ENCODE results near the gene TTC31.

Gene TTC31

DNA sequence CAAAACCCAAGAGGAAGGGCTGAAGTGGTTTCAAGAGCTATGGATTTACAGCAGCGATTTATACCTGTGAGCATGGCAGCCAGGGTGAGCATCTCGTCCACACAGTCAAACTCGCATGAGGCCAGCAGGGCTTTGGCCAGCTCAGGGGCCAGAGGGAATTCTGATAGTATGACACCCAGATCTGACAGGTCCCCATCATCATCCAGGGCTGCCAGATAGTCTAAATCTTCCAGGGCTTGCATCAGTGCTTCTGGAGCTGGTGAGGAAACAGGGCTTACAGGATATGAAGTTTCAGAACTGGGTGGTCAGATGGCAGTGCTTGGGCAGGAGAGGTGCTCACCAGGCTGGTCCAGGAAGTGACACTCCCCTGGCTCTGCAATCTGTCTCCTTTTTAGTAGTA lies 39.6 kb downstream of the TTC31 start:
- peaks cover 16% of the 10 kb centered on the region for H3K27me3 ChIP-seq (ENCODE audit: control insufficient read depth, insufficient read depth, low read length)
- no peak overlapping the region for H3K9ac ChIP-seq (ENCODE audit: low read length)
- no peak overlapping the region for H3K4me3 ChIP-seq (ENCODE audit: low read length)
- H3K27ac ChIP-seq (ENCODE audit: low read depth, low read length) = no peak overlapping the region
- no peaks in the 10 kb centered on the region for H3K4me1 ChIP-seq (ENCODE audit: control insufficient read depth, insufficient read depth, low read length)
- H3K36me3 ChIP-seq (ENCODE audit: control insufficient read depth, insufficient read depth, low read length) = peaks cover 16% of the 10 kb centered on the region

DNA sequence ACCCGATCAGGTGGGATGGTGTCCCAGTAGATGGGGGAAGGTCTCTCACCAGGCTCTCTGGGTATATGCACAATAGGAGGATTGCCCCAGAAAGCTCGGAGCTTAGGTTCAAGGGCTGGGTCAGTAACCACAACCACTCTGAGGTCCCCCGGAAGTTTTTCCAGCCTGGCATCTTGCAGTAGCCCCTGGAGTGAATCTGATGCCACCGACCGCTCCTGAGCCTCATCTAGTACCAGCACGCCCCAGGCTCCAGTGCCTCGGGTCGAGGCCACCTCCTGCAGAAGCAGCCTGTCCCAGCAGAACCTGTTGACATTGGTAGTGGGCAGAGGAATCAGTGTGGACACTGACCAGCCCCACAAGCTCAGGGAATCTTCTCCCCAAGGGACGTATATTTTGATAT lies 41.1 kb downstream of the TTC31 start:
- Histone ChIP-seq H3K4me3 (ENCODE audit: low read length) (no peak overlapping the region), H3K27me3 (ENCODE audit: control insufficient read depth, insufficient read depth, low read length) (peaks cover 11% of the 10 kb centered on the region), H3K9ac (ENCODE audit: low read length) (no peak overlapping the region), H3K36me3 (ENCODE audit: control insufficient read depth, insufficient read depth, low read length) (peaks cover 22% of the 10 kb centered on the region), H3K27ac (ENCODE audit: low read depth, low read length) (no peak overlapping the region), H3K4me1 (ENCODE audit: control insufficient read depth, insufficient read depth, low read length) (peaks cover 8% of the 10 kb centered on the region)

DNA sequence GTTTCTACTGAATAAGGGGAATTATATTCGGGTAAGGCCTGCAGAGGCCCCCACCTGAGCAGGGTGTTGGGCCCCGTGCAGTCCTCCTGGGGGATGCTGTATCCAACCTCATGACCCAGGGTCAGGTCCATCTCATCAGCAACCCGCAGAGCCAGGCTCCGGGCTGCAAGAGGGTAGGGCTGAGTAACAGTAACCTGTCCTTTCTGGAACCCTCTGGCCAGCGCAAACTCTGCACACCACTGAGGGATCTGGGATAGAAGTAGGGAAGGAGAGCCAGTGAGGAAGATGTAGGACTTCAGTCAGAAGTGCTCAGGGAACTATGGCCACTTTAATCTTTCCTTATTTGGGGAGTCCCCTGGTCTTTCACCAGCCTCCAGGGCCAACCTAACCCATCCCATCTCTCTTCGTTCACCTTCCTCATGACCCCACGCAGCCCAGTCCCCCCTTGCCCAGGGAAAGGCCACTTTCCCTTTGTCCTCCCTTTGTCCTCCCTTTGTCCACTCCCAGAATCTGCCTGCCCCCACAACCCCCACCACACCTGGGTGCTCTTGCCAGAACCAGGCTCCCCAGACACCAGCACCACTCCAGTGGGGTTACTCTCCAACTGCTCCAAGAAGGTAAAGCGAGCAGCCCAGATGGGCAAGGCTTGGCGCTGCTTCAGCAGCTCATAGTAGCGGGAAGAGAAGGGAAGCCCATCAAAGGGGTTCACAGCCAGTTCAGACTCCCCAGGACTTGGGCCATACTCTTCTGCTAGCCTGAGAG lies 42.3 kb downstream of the TTC31 start:
- H3K27me3 ChIP-seq (ENCODE audit: control insufficient read depth, insufficient read depth, low read length) = peaks cover under 1% of the 10 kb centered on the region
- H3K36me3 ChIP-seq (ENCODE audit: control insufficient read depth, insufficient read depth, low read length) = peaks cover 22% of the 10 kb centered on the region
- no peak overlapping the region for H3K9ac ChIP-seq (ENCODE audit: low read length)
- no peak overlapping the region for H3K27ac ChIP-seq (ENCODE audit: low read depth, low read length)
- H3K4me3 ChIP-seq (ENCODE audit: low read length) = peak overlapping the region; percentile 29
- H3K4me1 ChIP-seq (ENCODE audit: control insufficient read depth, insufficient read depth, low read length) = peaks cover 8% of the 10 kb centered on the region

DNA sequence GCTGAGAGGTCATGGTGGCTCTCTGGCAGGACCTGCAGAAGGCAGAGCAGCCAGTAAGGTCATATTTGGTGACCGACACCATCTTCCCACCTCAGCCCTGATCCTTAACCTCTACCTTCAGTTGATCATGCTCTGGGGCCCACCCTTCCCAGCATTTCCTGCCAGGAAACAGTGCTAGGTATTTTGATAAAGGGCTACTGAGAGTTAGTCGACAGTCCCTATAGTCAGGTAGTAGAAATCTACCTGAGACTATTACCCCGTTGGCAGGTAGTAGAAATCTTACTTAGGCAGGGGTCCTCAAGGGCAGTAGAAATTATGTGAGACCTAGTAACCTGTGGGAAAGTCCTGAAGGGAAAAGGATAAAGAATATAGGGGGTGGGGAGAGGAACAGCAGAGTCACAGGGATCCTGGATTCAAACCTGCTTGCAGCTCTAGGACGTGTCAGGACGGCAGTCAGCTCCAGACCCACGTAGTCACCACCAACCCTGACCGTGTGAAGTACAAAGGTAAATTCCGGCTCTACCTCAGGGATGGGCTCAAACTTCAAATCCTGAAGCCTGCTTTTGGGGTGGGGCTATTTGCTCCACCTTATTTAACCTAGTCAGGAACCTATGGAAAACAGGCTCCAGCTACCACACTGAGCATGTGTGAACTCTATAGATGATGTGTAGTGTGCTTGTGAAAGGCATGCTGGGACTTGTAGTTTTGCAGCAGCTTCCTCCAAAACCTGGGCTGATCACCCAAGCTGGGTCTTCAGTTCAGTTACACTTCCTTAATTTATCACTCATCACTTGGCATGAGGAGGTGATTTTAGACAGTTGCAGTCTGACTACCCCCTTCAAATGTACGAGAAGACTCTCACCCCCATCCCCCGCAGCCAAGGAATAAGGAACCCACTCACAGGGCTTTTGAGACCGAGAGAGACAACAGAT lies 43.1 kb downstream of the TTC31 start, which contains the start of gene DQX1:
TSS of gene DQX1 (minus strand) at position 515 of the 932 bp plus-strand sequence. CDS start at position 13, 502 bp downstream.
- no peak within 1 kb of the TSS for H3K27ac ChIP-seq (ENCODE audit: low read depth, low read length)
- H3K36me3 ChIP-seq (ENCODE audit: control insufficient read depth, insufficient read depth, low read length) = peaks cover 22% of the 10 kb centered on the region
- no peaks in the 10 kb centered on the region for H3K27me3 ChIP-seq (ENCODE audit: control insufficient read depth, insufficient read depth, low read length)
- peak within 1 kb of the TSS; percentile 29 for H3K4me3 ChIP-seq (ENCODE audit: low read length)
- H3K9ac ChIP-seq (ENCODE audit: low read length) = no peak within 1 kb of the TSS
- H3K4me1 ChIP-seq (ENCODE audit: control insufficient read depth, insufficient read depth, low read length) = peaks cover 12% of the 10 kb centered on the region

DNA sequence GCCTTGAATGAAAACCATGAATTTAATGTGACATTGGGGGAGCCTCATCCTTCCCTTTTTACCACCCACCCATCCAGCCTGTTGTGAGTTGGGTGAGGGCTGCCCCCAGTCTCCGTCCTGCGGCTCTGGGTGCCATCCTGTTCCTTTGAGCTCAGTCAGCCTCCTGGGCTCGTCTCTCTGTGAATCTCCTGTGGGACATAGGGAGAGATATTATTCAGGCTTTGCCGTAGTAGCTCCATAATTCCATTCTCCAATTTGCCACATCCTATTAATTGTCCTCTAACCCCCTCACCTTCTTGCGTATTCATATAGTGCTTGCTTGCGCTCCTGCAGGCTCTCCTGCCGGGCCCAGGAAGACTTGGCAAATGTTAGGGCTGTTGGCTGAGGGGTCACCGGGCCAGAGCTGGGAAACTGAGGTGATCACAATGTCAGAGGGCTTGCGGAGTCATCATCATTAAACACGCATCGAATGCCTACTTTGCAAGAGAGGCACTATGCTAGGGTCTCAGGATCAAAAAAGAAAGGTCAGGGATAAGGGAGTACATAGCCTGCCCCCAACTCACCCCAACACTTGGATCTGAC lies 43.9 kb downstream of the TTC31 start:
- H3K27me3 ChIP-seq (ENCODE audit: control insufficient read depth, insufficient read depth, low read length) = no peaks in the 10 kb centered on the region
- no peak overlapping the region for H3K9ac ChIP-seq (ENCODE audit: low read length)
- H3K4me1 ChIP-seq (ENCODE audit: control insufficient read depth, insufficient read depth, low read length) = peaks cover 16% of the 10 kb centered on the region
- peaks cover 22% of the 10 kb centered on the region for H3K36me3 ChIP-seq (ENCODE audit: control insufficient read depth, insufficient read depth, low read length)
- H3K4me3 ChIP-seq (ENCODE audit: low read length) = no peak overlapping the region
- H3K27ac ChIP-seq (ENCODE audit: low read depth, low read length) = no peak overlapping the region

DNA sequence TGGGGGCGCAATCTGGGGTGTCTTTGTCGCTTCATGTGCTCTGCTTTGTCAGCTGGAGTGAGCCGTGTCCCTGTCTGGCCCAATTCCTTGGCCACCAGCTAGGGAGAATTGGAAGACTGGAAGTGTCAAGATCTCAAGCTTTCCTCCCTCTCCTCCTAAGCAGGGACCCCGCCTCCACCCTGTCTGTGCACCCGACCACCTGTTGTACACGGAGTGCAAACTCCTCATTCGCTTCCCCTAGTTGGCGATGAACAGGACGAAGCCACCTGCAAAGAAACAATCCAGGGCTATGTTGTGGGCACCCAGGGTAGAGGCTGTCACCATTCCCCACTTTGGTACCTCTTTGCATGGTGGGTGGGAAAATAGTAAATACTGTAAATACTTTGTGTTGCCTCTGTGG lies 44.9 kb downstream of the TTC31 start:
- H3K27ac ChIP-seq (ENCODE audit: low read depth, low read length) = no peak overlapping the region
- H3K36me3 ChIP-seq (ENCODE audit: control insufficient read depth, insufficient read depth, low read length) = peaks cover 25% of the 10 kb centered on the region
- no peak overlapping the region for H3K9ac ChIP-seq (ENCODE audit: low read length)
- no peaks in the 10 kb centered on the region for H3K27me3 ChIP-seq (ENCODE audit: control insufficient read depth, insufficient read depth, low read length)
- H3K4me3 ChIP-seq (ENCODE audit: low read length) = no peak overlapping the region
- H3K4me1 ChIP-seq (ENCODE audit: control insufficient read depth, insufficient read depth, low read length) = peaks cover 16% of the 10 kb centered on the region

DNA sequence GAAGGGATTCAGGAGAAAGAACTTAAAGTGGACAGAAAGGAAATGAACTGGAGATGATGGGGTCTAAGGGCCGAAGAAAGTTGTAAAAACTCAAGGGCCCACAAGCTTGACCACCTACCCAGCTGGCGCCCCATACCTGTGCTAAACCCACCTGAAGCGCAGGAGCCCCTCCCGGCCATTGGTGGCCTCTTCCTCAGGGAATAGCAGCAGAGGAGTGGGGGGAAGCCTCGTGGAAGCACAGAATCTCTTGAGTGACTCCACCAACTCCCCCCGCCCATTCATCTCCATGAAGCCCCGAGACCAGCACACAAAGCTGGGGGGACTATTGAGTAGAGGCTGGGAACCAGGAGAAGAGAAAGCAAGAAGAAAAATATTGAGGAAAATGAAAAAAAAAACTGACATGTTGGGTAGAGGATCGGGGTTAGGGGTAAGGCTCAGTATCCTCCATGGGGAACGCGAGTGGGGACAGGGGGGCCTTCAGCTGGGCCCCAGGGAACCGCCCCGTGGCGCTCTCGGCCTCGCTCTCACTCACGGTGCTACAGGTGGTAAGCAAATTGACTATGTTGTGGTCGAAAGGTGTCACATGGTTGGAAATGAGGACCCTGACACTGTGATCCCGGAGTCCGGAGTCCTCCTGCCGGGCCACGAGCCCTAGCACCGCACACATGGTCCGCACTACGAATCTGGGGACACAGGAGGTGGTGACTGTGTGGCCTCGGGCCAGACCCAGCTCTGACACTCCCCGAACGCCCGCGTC lies 45.9 kb downstream of the TTC31 start:
- peak overlapping the region; percentile 90 for H3K27ac ChIP-seq (ENCODE audit: low read depth, low read length)
- peak overlapping the region; percentile 98 for H3K4me3 ChIP-seq (ENCODE audit: low read length)
- peak overlapping the region; percentile 96 for H3K9ac ChIP-seq (ENCODE audit: low read length)
- peaks cover 25% of the 10 kb centered on the region for H3K36me3 ChIP-seq (ENCODE audit: control insufficient read depth, insufficient read depth, low read length)
- H3K4me1 ChIP-seq (ENCODE audit: control insufficient read depth, insufficient read depth, low read length) = peaks cover 16% of the 10 kb centered on the region
- H3K27me3 ChIP-seq (ENCODE audit: control insufficient read depth, insufficient read depth, low read length) = no peaks in the 10 kb centered on the region

DNA sequence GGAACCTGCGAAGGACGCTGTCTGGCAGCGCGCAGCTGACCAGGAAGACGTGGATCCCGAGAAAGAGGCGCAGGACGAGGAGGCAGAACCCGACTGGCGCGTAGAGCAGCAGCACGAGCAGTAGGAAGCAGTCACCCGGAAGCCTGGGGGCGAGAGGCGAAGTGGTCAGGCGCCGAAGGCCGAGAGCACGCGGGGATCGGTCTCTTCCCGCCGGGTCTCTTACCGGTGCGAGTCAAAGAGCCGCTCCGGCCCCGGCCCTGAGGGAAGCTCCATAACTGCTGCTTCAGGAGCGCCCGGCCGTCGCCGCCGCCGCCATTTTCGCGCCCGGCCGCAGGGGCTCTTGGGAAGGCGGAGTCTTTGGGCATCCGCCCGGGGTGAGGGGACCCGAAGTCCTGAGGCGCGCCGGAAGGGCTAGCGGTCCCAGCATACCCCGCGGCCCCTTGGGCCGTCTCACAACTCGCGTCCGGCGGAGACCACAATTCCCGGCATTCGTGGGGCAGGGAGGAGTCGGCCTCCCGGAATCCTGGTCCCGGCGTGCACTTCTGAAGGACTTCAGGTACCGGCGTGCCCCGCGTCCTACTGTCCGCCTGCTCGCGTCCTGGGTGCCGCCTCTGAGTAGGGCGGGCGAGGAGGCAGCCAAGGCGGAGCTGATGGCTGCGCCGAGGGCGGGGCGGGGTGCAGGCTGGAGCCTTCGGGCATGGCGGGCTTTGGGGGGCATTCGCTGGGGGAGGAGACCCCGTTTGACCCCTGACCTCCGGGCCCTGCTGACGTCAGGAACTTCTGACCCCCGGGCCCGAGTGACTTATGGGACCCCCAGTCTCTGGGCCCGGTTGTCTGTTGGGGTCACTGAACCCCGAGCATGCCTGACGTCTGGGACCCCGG lies 46.7 kb downstream of the TTC31 start, which contains the start of the genes AUP1 and HTRA2:
TSS of gene AUP1 (minus strand) at position 350 of the 882 bp plus-strand sequence. CDS start at position 273, 77 bp downstream.
TSS of gene HTRA2 (plus strand) at position 577 of the 882 bp plus-strand sequence. CDS start at position 651, 74 bp downstream.
- Histone ChIP-seq H3K4me1 (ENCODE audit: control insufficient read depth, insufficient read depth, low read length) (peaks cover 16% of the 10 kb centered on the region), H3K9ac (ENCODE audit: low read length) (peak within 1 kb of the TSS; percentile 96), H3K27me3 (ENCODE audit: control insufficient read depth, insufficient read depth, low read length) (no peaks in the 10 kb centered on the region), H3K27ac (ENCODE audit: low read depth, low read length) (peak within 1 kb of the TSS; percentile 90), H3K4me3 (ENCODE audit: low read length) (peak within 1 kb of the TSS; percentile 98), H3K36me3 (ENCODE audit: control insufficient read depth, insufficient read depth, low read length) (peaks cover 25% of the 10 kb centered on the region)

DNA sequence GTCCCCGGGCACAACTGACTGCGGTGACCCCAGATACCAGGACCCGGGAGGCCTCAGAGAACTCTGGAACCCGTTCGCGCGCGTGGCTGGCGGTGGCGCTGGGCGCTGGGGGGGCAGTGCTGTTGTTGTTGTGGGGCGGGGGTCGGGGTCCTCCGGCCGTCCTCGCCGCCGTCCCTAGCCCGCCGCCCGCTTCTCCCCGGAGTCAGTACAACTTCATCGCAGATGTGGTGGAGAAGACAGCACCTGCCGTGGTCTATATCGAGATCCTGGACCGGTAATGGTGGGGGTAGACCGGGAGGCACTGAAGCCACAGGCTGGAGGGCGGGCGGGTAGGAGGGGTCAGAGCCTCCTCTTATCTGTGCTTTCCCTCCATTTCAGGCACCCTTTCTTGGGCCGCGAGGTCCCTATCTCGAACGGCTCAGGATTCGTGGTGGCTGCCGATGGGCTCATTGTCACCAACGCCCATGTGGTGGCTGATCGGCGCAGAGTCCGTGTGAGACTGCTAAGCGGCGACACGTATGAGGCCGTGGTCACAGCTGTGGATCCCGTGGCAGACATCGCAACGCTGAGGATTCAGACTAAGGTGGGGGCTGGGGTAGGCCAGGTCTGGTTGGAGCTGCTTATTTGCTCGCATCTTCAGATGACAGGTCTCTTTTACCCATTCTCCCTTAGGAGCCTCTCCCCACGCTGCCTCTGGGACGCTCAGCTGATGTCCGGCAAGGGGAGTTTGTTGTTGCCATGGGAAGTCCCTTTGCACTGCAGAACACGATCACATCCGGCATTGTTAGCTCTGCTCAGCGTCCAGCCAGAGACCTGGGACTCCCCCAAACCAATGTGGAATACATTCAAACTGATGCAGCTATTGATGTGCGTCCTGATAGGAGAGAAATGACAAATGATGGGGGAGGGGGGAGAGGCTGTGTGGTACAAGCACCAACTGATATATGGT lies 47.6 kb downstream of the TTC31 start:
- peak overlapping the region; percentile 78 for H3K27ac ChIP-seq (ENCODE audit: low read depth, low read length)
- H3K4me1 ChIP-seq (ENCODE audit: control insufficient read depth, insufficient read depth, low read length) = peaks cover 16% of the 10 kb centered on the region
- no peaks in the 10 kb centered on the region for H3K27me3 ChIP-seq (ENCODE audit: control insufficient read depth, insufficient read depth, low read length)
- peak overlapping the region; percentile 51 for H3K9ac ChIP-seq (ENCODE audit: low read length)
- peak overlapping the region; percentile 98 for H3K4me3 ChIP-seq (ENCODE audit: low read length)
- H3K36me3 ChIP-seq (ENCODE audit: control insufficient read depth, insufficient read depth, low read length) = peaks cover 25% of the 10 kb centered on the region

GRCh38 chr2:74531666-74532065 lies 48.8 kb downstream of the TTC31 start:
- H3K27ac ChIP-seq (ENCODE audit: low read depth, low read length) = no peak overlapping the region

More at GRCh38 chr2:74531666-74532065, 48.8 kb downstream of the TTC31 start:
- Histone ChIP-seq H3K36me3 (ENCODE audit: control insufficient read depth, insufficient read depth, low read length) (peaks cover 16% of the 10 kb centered on the region), H3K4me1 (ENCODE audit: control insufficient read depth, insufficient read depth, low read length) (peaks cover 16% of the 10 kb centered on the region), H3K4me3 (ENCODE audit: low read length) (no peak overlapping the region), H3K27me3 (ENCODE audit: control insufficient read depth, insufficient read depth, low read length) (no peaks in the 10 kb centered on the region), H3K9ac (ENCODE audit: low read length) (no peak overlapping the region)

Data from rectal smooth muscle tissue (tissue), 1 donor.